Liver (tissue), 3 donors: Measurements from ENCODE around the gene BOD1L1.

ENCODE experiments used
- CTCF ChIP-seq: fragments of 150-350 bp; IDR thresholded peaks from 2 replicates; pipeline ENCODE4 v1.5.1; 2017; ENCODE audit warnings: improper control_type of control experiment, low read depth, low read length; ENCODE audit not compliant: missing input control
- HNF4G ChIP-seq: IDR thresholded peaks from 2 replicates; pipeline ENCODE4 v1.6.1; 2016; ENCODE audit warnings: antibody characterized with exemption
- RAD21 ChIP-seq, 2 donors: IDR thresholded peaks; 2 replicates each; pipeline ENCODE4 v1.6.1; 2016; ENCODE audit warnings: antibody characterized with exemption in 2 of 2, mild to moderate bottlenecking in 2 of 2
- REST ChIP-seq: IDR thresholded peaks from 2 replicates; pipeline ENCODE4 v1.6.1; 2016; ENCODE audit warnings: antibody characterized with exemption, mild to moderate bottlenecking
- donor health status: healthy.
- donor health status: healthy.

- TF ChIP-seq CTCF: no peak
- no peak for TF ChIP-seq RAD21 (IDR thresholded peaks at IDR 0.05)
- TF ChIP-seq HNF4G: no peak
- no peak for TF ChIP-seq REST
These were observed 26.5 kb downstream of the BOD1L1 start for GRCh38 chr4:13601048-13601447.
